ENCODE results near the gene NAALADL2.

Gene NAALADL2

GRCh38 chr3:175383371-175383770, 524.2 kb downstream of the NAALADL2 start:
- TF ChIP-seq TCF12 (IDR thresholded peaks at IDR 0.05; ENCODE audit: low read depth) = no peak
- no peak for TF ChIP-seq USF1 (IDR thresholded peaks at IDR 0.05)

- no peak for TF ChIP-seq TAF1 (IDR thresholded peaks at IDR 0.05; ENCODE audit: low read depth)
- TF ChIP-seq, protein P1, sequence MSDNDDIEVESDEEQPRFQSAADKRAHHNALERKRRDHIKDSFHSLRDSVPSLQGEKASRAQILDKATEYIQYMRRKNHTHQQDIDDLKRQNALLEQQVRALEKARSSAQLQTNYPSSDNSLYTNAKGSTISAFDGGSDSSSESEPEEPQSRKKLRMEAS (IDR thresholded peaks at IDR 0.05) = no peak
- TF ChIP-seq, protein P2, sequence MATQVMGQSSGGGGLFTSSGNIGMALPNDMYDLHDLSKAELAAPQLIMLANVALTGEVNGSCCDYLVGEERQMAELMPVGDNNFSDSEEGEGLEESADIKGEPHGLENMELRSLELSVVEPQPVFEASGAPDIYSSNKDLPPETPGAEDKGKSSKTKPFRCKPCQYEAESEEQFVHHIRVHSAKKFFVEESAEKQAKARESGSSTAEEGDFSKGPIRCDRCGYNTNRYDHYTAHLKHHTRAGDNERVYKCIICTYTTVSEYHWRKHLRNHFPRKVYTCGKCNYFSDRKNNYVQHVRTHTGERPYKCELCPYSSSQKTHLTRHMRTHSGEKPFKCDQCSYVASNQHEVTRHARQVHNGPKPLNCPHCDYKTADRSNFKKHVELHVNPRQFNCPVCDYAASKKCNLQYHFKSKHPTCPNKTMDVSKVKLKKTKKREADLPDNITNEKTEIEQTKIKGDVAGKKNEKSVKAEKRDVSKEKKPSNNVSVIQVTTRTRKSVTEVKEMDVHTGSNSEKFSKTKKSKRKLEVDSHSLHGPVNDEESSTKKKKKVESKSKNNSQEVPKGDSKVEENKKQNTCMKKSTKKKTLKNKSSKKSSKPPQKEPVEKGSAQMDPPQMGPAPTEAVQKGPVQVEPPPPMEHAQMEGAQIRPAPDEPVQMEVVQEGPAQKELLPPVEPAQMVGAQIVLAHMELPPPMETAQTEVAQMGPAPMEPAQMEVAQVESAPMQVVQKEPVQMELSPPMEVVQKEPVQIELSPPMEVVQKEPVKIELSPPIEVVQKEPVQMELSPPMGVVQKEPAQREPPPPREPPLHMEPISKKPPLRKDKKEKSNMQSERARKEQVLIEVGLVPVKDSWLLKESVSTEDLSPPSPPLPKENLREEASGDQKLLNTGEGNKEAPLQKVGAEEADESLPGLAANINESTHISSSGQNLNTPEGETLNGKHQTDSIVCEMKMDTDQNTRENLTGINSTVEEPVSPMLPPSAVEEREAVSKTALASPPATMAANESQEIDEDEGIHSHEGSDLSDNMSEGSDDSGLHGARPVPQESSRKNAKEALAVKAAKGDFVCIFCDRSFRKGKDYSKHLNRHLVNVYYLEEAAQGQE (IDR thresholded peaks at IDR 0.05; ENCODE audit: low read depth) = no peak
- TF ChIP-seq EGR1 (IDR thresholded peaks at IDR 0.05) = no peak
- TF ChIP-seq FOXM1 (IDR thresholded peaks at IDR 0.05; ENCODE audit: borderline replicate concordance, low read depth) = no peak
Measured at GRCh38 chr3:175383813-175384212, 524.7 kb downstream of the NAALADL2 start.

GRCh38 chr3:175384569-175384968, 525.4 kb downstream of the NAALADL2 start:
- no peak for TF ChIP-seq TEAD4 (IDR thresholded peaks at IDR 0.05)
- no peak for TF ChIP-seq TAF1 (IDR thresholded peaks at IDR 0.05; ENCODE audit: low read depth)
- TF ChIP-seq CREB1 (IDR thresholded peaks at IDR 0.05; ENCODE audit: low read depth) = no peak

DNA sequence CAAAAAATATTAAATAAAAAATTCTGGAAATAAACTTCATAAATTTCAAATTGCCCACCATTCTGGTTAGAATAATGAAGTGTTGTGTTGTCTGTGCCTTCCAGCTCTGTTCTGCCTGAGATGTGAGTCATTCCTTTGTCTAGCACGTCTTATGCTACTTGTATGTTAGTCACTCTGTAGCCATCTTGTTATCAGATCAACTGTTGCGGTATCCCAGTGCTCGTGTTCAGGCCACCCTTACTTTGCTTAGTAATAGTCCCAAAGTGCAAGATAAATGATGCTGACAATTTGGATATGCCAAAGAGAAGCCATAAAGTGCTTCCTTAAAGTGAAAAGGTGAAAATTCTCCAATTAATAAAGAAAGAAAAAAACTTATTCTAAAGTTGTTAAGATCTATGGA, 527.5 kb downstream of the NAALADL2 start:
- no peak for TF ChIP-seq EGR1 (IDR thresholded peaks at IDR 0.05)

GRCh38 chr3:175389560-175389959, 530.4 kb downstream of the NAALADL2 start:
- TF ChIP-seq NFIC (IDR thresholded peaks at IDR 0.05) = no peak
- TF ChIP-seq EGR1 (IDR thresholded peaks at IDR 0.05) = no peak
- TF ChIP-seq, protein P1 (IDR thresholded peaks at IDR 0.05) = no peak
- TF ChIP-seq CEBPB (IDR thresholded peaks at IDR 0.05) = no peak
- TF ChIP-seq USF1 (IDR thresholded peaks at IDR 0.05) = no peak
- TF ChIP-seq TCF12 (IDR thresholded peaks at IDR 0.05; ENCODE audit: low read depth) = no peak
- no peak for TF ChIP-seq FOXM1 (IDR thresholded peaks at IDR 0.05; ENCODE audit: borderline replicate concordance, low read depth)
- TF ChIP-seq RAD21 (IDR thresholded peaks at IDR 0.05; ENCODE audit: low read depth) = no peak
- no peak for TF ChIP-seq TEAD4 (IDR thresholded peaks at IDR 0.05)
- TF ChIP-seq ZBTB7A (IDR thresholded peaks at IDR 0.05; ENCODE audit: low read depth) = no peak
- TF ChIP-seq CREB1 (IDR thresholded peaks at IDR 0.05; ENCODE audit: low read depth) = no peak
- no peak for TF ChIP-seq YY1 (IDR thresholded peaks at IDR 0.05; ENCODE audit: low read depth)
- TF ChIP-seq, protein P2 (IDR thresholded peaks at IDR 0.05; ENCODE audit: low read depth) = no peak
- no peak for TF ChIP-seq EP300 (IDR thresholded peaks at IDR 0.05; ENCODE audit: borderline replicate concordance)
- TF ChIP-seq TAF1 (IDR thresholded peaks at IDR 0.05; ENCODE audit: low read depth) = no peak

DNA sequence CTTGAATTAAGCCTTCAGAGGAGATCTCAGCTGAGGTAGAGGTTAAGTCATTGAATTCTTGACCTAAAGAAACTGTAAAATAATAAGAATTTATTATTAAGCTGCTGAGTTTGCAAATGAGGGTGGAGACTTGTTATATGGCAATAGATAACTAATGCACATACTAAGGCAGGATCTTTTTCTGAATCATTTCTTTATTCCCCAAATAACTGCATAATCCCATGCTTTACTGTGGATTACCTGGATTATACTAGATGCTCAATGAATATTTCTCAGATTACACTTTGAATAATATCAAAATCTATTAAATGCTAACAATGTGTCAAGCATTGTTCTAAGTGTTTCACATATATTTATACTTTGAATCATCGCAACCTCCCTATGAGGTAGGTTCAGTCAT, 532.5 kb downstream of the NAALADL2 start:
- TF ChIP-seq CEBPB (IDR thresholded peaks at IDR 0.05) = no peak
- no peak for TF ChIP-seq TAF1 (IDR thresholded peaks at IDR 0.05; ENCODE audit: low read depth)
- TF ChIP-seq FOXM1 (IDR thresholded peaks at IDR 0.05; ENCODE audit: borderline replicate concordance, low read depth) = no peak
- TF ChIP-seq TEAD4 (IDR thresholded peaks at IDR 0.05) = no peak
- TF ChIP-seq USF1 (IDR thresholded peaks at IDR 0.05) = no peak
- TF ChIP-seq, protein P2 (IDR thresholded peaks at IDR 0.05; ENCODE audit: low read depth) = no peak
- TF ChIP-seq CREB1 (IDR thresholded peaks at IDR 0.05; ENCODE audit: low read depth) = no peak
- no peak for TF ChIP-seq ZBTB7A (IDR thresholded peaks at IDR 0.05; ENCODE audit: low read depth)
- no peak for TF ChIP-seq TCF12 (IDR thresholded peaks at IDR 0.05; ENCODE audit: low read depth)
- TF ChIP-seq RAD21 (IDR thresholded peaks at IDR 0.05; ENCODE audit: low read depth) = no peak
- no peak for TF ChIP-seq YY1 (IDR thresholded peaks at IDR 0.05; ENCODE audit: low read depth)
- TF ChIP-seq EP300 (IDR thresholded peaks at IDR 0.05; ENCODE audit: borderline replicate concordance) = no peak
- no peak for TF ChIP-seq NFIC (IDR thresholded peaks at IDR 0.05)
- TF ChIP-seq EGR1 (IDR thresholded peaks at IDR 0.05) = no peak
